ENCODE data around the gene SLC6A6.

SLC6A6 gene

DNA sequence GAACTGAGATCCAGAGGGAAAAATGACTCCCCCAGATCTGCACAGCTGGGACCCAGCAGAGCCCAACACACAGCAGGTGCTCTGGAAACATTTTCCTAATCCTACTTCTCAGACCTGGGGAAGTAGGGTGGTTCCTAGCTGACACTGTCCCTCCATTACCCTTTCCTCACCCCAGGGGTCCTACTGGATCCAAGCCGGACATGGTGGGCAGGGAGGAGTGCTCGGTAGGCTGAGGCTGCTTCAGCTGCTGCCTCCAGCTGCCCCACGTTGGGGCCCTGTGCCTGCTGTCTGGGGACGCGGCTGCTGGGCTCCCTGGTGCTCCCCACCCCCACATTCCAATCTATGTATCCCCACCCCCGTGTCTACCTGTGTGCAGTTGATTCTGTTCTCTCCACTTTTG, 29.8 kb upstream of the SLC6A6 start:
- no peak for DNase-seq (ENCODE audit: low read depth)

DNA sequence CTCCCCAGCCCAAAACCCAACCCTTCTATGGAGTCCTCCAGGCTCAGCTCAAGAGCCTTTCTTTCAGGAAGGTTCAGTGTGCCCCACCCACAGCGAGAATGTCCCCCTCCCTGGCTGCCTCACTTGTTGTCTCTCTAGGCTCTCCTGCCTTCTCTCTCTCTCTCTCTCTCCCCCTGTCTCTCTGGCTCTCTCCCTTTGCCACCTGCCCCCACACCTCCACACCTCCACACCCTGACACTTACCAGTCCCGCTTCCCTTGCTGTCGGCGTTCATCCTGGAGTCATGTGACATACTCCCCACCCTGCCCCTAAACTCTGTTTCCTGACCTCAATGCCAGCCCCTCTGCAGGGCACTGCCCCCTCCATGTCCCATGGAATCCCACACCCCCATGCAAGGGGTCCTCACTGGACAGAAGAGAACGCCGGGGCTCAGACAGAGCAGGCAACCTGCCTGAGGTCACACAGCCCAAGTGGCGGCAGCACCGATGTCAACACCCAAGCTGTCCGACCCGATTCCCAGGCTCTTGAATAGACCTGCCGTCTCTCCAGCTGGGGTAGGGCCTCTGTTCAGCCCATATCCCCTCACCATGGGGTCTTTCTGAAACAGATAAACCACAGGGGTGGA, 28.5 kb upstream of the SLC6A6 start:
- no peak for DNase-seq (ENCODE audit: low read depth)

- no peak for DNase-seq (ENCODE audit: low read depth)
Observed at GRCh38 chr3:14374444-14374883, 27.9 kb upstream of the SLC6A6 start.

DNA sequence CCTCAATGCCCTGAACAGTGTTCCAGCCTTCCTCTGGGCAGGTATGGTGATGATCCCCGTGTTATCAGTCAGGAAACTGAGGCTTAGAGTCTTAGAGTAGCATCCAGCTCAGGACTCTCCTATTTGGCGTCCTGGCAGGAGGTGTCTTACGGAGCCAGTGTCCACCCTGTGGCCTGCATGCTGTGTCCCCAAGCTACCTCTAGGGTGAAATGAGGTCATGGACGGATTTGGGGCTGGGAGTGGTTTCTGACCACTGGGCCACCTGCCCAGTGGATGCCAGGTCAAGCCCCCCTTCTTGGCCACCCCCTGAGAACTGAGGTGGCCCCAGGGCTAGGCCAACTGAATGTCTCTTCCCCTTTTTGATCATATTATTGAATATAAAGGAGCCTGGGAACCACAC, 27.2 kb upstream of the SLC6A6 start:
- no peak for DNase-seq (ENCODE audit: low read depth)

DNA sequence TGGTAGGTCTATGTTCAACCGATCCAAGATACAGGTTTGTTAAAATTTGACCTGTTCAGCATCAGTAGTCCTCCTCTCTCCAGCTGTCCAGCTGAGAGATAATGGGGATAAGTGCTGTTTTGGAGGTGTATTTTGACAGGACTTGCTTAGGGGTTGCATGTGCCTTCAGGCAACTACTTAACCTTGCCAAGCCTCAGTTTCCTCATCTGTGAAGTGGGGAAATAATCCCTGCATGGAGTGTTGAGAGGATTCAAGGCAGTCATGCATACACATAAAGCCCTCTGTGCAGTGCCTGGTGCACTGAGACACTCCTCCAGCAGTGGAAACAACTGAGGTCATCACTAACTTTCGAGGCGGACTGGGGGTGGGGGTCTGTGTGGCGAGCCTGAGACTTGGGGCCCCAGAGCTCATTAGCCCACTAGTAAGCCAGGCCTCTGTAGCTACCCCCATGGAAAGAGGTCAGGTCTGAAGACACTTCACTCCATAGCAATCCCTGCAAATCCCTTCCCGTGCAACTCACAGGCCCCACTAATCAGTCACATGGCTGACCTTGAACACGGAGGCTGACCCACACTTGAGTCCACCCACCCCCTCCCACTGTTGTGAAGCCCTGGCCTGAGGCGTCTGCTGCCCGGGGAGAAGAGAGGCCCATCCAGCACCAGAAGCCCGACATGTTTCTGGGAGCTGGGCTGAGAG, 25.9 kb upstream of the SLC6A6 start:
- DNase-seq (ENCODE audit: low read depth): no peak

GRCh38 chr3:14377044-14377837, 25.2 kb upstream of the SLC6A6 start:
- DNase-seq (ENCODE audit: low read depth): no peak

GRCh38 chr3:14377838-14378169, 24.6 kb upstream of the SLC6A6 start:
- DNase-seq (ENCODE audit: low read depth): peak; percentile 18

DNA sequence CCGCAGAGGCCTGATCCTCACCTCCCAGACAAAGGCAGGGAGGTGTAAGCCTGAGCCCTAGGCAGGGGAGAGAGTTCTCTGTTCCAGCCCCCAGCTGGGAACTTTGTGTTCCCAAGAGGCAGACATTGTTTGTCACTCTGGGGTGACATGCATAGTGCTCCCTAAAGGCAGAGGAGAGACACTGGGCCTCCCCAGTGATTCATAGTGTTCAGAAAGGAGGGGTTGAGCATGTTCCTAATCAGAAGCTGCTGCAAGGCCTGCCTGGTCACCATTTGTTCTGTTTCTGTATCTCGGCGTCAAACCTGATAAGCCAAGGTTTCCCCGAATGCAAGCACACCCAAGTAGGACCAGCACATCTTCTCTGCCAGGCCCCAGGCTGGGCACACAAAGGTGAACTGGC, 24.0 kb upstream of the SLC6A6 start:
- DNase-seq (ENCODE audit: low read depth): no peak

DNA sequence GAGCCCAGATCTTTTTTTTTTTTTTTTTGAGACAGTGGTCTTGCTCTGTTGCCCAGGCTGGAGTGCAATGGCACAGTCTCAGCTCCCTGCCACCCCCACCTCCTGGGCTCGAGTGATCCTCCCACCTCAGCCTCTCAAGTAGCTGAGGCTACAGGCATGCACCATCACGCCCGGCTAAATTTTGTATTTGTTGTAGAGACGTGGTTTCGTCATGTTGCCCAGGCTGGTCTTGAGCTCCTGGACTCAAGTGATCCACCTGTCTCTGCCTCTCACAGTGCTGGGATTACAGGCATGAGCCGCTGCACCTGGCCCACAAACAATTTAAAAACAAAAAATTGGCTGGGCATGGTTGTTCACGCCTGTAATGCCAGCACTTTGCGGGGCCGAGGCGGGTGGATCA, 22.6 kb upstream of the SLC6A6 start:
- DNase-seq (ENCODE audit: low read depth): no peak

- no peak for DNase-seq (ENCODE audit: low read depth)
Observed at GRCh38 chr3:14386254-14386653, 16.2 kb upstream of the SLC6A6 start.

- DNase-seq (ENCODE audit: low read depth): no peak
Observed at GRCh38 chr3:14388201-14388600, 14.2 kb upstream of the SLC6A6 start.

- no peak for DNase-seq (ENCODE audit: low read depth)
Observed at GRCh38 chr3:14389166-14389606, 13.2 kb upstream of the SLC6A6 start.

DNA sequence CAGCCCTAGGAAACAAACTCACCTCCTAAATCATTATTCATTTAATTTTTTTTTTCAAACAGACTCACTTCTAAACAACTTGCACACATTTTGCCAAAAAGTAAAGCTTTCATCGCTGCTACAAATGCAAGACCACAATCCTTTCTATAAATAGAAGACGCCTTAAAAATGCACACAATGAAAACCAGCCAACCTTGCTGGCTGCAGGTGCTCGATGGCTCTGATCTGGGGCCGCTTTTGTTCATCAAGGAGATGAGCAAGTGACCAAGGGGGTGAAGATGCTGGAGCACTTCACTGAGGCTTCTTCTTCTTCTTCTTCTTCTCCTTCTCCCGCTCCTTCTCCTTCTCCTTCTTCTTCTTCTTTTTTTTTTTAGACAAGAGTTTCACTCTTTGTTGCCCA, 12.7 kb upstream of the SLC6A6 start:
- DNase-seq (ENCODE audit: low read depth): no peak

- DNase-seq (ENCODE audit: low read depth): no peak
Observed at GRCh38 chr3:14391033-14391432, 11.4 kb upstream of the SLC6A6 start.

DNA sequence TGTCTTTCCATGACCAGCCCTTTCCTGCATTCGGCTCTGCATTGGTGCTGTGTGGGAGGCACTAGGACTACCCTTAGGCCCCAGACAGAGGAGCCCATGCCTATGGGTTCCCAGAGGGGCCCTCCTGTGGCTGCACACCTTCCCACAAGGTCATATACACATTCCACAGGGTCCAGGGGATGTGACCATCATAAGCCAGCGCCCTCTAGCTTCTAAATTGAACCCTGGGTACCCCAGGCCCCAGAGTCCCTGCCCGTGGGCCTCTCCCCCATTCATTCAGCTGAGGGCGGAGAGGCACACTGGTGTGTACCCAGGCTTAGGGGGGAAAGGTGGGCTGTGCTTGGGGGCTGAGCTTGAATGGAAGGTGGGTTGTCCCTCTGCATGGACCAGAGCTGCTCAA, 10.2 kb upstream of the SLC6A6 start:
- DNase-seq (ENCODE audit: low read depth): no peak

- DNase-seq (ENCODE audit: low read depth): no peak
Observed at GRCh38 chr3:14392803-14393319, 9.5 kb upstream of the SLC6A6 start.

GRCh38 chr3:14393440-14394106, 8.8 kb upstream of the SLC6A6 start:
- no peak for DNase-seq (ENCODE audit: low read depth)

GRCh38 chr3:14396031-14396692, 6.2 kb upstream of the SLC6A6 start:
- no peak for DNase-seq (ENCODE audit: low read depth)

DNA sequence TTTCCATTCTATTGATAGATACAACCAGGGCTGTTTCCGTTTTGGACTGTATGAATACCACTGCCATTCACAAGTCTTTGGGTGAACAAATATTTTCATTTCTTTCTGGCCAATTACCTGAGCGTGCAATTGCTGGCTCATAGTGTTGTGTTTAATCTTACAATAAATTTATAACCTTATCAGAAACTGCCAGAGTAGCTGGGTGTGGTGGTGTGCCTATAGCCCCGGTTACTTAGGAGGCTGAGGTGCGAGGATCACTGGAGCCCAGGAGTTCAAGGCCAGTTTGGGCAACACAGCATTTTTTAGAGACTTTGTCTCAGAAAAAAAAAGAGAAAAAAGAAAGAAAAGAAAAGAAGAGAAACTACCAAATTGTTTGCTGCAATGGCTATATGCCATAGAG, 5.4 kb upstream of the SLC6A6 start:
- no peak for DNase-seq (ENCODE audit: low read depth)

GRCh38 chr3:14397531-14397930, 4.9 kb upstream of the SLC6A6 start:
- DNase-seq (ENCODE audit: low read depth): no peak

DNA sequence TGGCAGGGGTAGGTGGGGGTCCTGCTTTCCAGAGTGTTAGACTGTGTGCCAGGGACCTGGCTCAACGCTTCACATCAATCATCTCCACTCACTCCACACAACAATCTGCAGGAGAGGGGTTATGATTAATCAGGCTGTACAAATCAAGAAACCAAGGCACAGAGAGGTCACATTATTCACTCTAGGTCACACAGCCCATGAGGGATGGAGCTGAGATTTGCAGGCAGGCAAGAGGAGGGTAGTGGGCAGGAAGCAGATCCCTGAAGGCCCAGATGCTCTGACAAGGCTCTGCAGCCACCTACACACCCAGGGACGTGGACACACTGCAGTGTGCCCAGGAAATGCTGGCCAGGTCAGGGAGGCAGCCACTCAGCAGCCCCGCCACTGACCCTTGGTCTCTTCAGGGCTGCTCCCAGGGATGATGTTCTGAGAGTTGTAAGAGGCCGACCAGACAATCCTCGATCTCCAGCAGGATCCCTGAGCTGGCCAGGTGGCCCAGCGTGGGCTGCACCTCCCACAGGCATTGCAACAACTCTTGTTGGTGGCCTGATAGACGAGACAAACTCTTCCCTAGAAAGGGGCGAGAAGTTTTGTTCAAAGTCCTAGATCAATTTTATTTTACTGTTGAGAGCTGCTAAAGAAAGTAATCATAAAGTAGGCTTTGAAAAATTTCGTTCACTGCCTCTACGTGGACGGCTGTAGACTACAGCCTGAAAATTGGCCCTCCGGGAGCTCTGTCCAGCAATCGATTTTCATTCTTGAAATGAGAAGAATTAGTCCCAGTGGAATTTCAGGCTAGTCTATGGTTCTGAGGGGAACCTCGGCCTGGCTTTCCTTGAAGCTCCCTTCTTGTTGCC, 4.2 kb upstream of the SLC6A6 start:
- no peak for DNase-seq (ENCODE audit: low read depth)

Data from activated T-cell treated with anti-CD3 and anti-CD28 coated beads for 48 hours (primary cell).